CD4-positive, alpha-beta memory T cell (primary cell): ENCODE data around the gene DOCK10. TPM values are rescaled to one million over a fixed set of nuclear protein-coding genes. Genes with fewer than 3 reads are reported as not detected.

Source experiments
- CTCF ChIA-PET: fragments of 350-600 bp; sonication (Branson Sonifier 250); formaldehyde crosslinking; loops from one replicate; lab custom pipeline; 2021; ENCODE audit warnings: inconsistent platforms; ENCODE audit not compliant: partially characterized antibody; lab: Charles Lee
- POLR2A ChIA-PET: fragments of 350-600 bp; sonication (Branson Sonifier 250); formaldehyde crosslinking; loops from one replicate; lab custom pipeline; 2021; ENCODE audit not compliant: partially characterized antibody; lab: Charles Lee
- DNase-seq, 5 donors: peaks; one replicate each; pipeline versions ENCODE4 v3.0.0 to v3.0.0-alpha.2; 2020 to 2022; ENCODE audit warnings: mixed read lengths in 1 of 5
- H3K27ac ChIP-seq: one replicate; pipeline ENCODE4 v1.7.0; 2013; ENCODE audit warnings: low read depth, low read length
- H3K27me3 ChIP-seq: 2 replicates; pipeline ENCODE4 v1.7.0; 2013; ENCODE audit warnings: mild to moderate bottlenecking, low read length, moderate library complexity; ENCODE audit not compliant: insufficient read depth
- H3K36me3 ChIP-seq: 2 replicates; pipeline ENCODE4 v1.7.0; 2013; ENCODE audit warnings: mild to moderate bottlenecking, low read length, moderate library complexity; ENCODE audit not compliant: insufficient read depth
- H3K4me1 ChIP-seq: 2 replicates; pipeline ENCODE4 v1.7.0; 2013; ENCODE audit warnings: mild to moderate bottlenecking, low read length, moderate library complexity; ENCODE audit not compliant: insufficient read depth
- H3K4me3 ChIP-seq, 2 donors: one replicate each; pipeline ENCODE4 v1.7.0; 2013; ENCODE audit warnings: low read length in 2 of 2, mild to moderate bottlenecking in 1 of 2
- H3K9me3 ChIP-seq, 2 donors: one replicate each; pipeline ENCODE4 v1.7.0; 2013; ENCODE audit warnings: low read length in 2 of 2, control low read depth in 1 of 2; ENCODE audit not compliant: control insufficient read depth in 1 of 2
- H3K27ac Mint-ChIP-seq, 7 donors: one replicate each; pipeline ENCODE4 v1.8.0; 2020 to 2021; ENCODE audit warnings: mixed read lengths in 7 of 7, mild to moderate bottlenecking in 6 of 7, inconsistent platforms in 3 of 7, moderate library complexity in 3 of 7
- H3K27me3 Mint-ChIP-seq, 2 donors: one replicate each; pipeline ENCODE4 v1.8.0; 2020 to 2021; ENCODE audit warnings: mixed read lengths in 2 of 2
- H3K36me3 Mint-ChIP-seq, 2 donors: one replicate each; pipeline ENCODE4 v1.8.0; 2020 to 2021; ENCODE audit warnings: mixed read lengths in 2 of 2, inconsistent platforms in 1 of 2, mild to moderate bottlenecking in 1 of 2
- H3K4me1 Mint-ChIP-seq, 4 donors: one replicate each; pipeline ENCODE4 v1.8.0; 2020 to 2021; ENCODE audit warnings: mixed read lengths in 4 of 4, mild to moderate bottlenecking in 1 of 4
- H3K4me3 Mint-ChIP-seq, 8 donors: one replicate each; pipeline ENCODE4 v1.8.0; 2020 to 2021; ENCODE audit warnings: mixed read lengths in 8 of 8, mild to moderate bottlenecking in 7 of 8, moderate library complexity in 6 of 8, inconsistent platforms in 3 of 8
- H3K9me3 Mint-ChIP-seq, 8 donors: one replicate each; pipeline ENCODE4 v1.8.0; 2020 to 2021; ENCODE audit warnings: mixed read lengths in 8 of 8, mild to moderate bottlenecking in 5 of 8, inconsistent platforms in 3 of 8, moderate library complexity in 1 of 8
- intact Hi-C: fragments of 100-400 bp; cut with micrococcal nuclease; formaldehyde crosslinking; loops from one replicate; pipeline ENCODE4 v1.15.1; 2023
- polyA plus RNA-seq, 2 donors: library from polyadenylated mRNA; unstranded; fragments of 300-500 nt; fragmentation: Illumina TruSeq; gene quantifications; one replicate each; pipeline ENCODE4 v1.2.3, GENCODE V29; 2021
- total RNA-seq, 2 experiments: library from RNA; stranded (reverse); gene quantifications; one replicate each; pipeline ENCODE4 v1.2.3, GENCODE V29; 2021

DOCK10 gene
- total and polyA plus RNA-seq, 4 experiments from 2014 or later = 26.0 to 186 (median 125) TPM

- Mint-ChIP-seq H3K27ac (peak overlapping the region in 4 of 7 donors; percentile 2 to 49 (median 12)), H3K4me3 (no peak overlapping the region), H3K27me3 (no peaks in the 10 kb centered on the region), H3K4me1 (peaks cover 0 to 4% (median 3%) of the 10 kb centered on the region in 4 donors), H3K36me3 (peaks cover 53 to 77% of the 10 kb centered on the region in 2 donors), H3K9me3 (no peaks in the 10 kb centered on the region)
- Histone ChIP-seq H3K9me3 (no peaks in the 10 kb centered on the region), H3K4me1 (no peaks in the 10 kb centered on the region), H3K4me3 (no peak overlapping the region), H3K27me3 (no peaks in the 10 kb centered on the region), H3K36me3 (peaks cover 57% of the 10 kb centered on the region), H3K27ac (no peak overlapping the region)
- intact Hi-C loops = loop anchor here (2.0 kb wide), 1 partner anchor 195 kb away; no protein-coding TSS in a partner anchor
- no peak for DNase-seq
- CTCF ChIA-PET = no interaction called here
- POLR2A ChIA-PET = no interaction called here
Observed at GRCh38 chr2:224807153-224807964, 234.9 kb downstream of the DOCK10 start.

GRCh38 chr2:224803930-224804329 lies 238.3 kb downstream of the DOCK10 start:
- Histone ChIP-seq H3K27me3 (no peaks in the 10 kb centered on the region), H3K9me3 (no peaks in the 10 kb centered on the region), H3K4me1 (no peaks in the 10 kb centered on the region), H3K36me3 (peaks cover 90% of the 10 kb centered on the region), H3K4me3 (no peak overlapping the region), H3K27ac (no peak overlapping the region)
- Mint-ChIP-seq H3K9me3 (no peaks in the 10 kb centered on the region), H3K4me1 (peaks cover 0 to 3% (median 0%) of the 10 kb centered on the region in 4 donors), H3K27me3 (no peaks in the 10 kb centered on the region), H3K27ac (no peak overlapping the region), H3K4me3 (no peak overlapping the region), H3K36me3 (peaks cover 62 to 86% of the 10 kb centered on the region in 2 donors)
- ChIA-PET CTCF (interaction anchor here (1.2 kb wide), 1 partner anchor 23 kb away, joined by 3 read pairs; no protein-coding TSS in a partner anchor), POLR2A (no interaction called here)
- intact Hi-C loops = no loop called here
- no peak for DNase-seq

GRCh38 chr2:224802407-224802806 lies 239.9 kb downstream of the DOCK10 start:
- Mint-ChIP-seq H3K27me3 (no peaks in the 10 kb centered on the region), H3K4me3 (no peak overlapping the region), H3K36me3 (peaks cover 60 to 88% of the 10 kb centered on the region in 2 donors), H3K27ac (peak overlapping the region in 1 of 7 donors; percentile 51), H3K9me3 (no peaks in the 10 kb centered on the region), H3K4me1 (no peaks in the 10 kb centered on the region)
- intact Hi-C loops = no loop called here
- Histone ChIP-seq H3K27ac (no peak overlapping the region), H3K36me3 (peaks cover 93% of the 10 kb centered on the region), H3K9me3 (no peaks in the 10 kb centered on the region), H3K4me3 (no peak overlapping the region), H3K27me3 (no peaks in the 10 kb centered on the region), H3K4me1 (no peaks in the 10 kb centered on the region)
- ChIA-PET CTCF (no interaction called here), POLR2A (no interaction called here)
- DNase-seq = no peak

- H3K4me1 Mint-ChIP-seq = no peaks in the 10 kb centered on the region
- ChIA-PET CTCF (no interaction called here), POLR2A (no interaction called here)
- DNase-seq = no peak
- H3K9me3 ChIP-seq = no peaks in the 10 kb centered on the region
- H3K27ac ChIP-seq = no peak overlapping the region
- intact Hi-C loops = no loop called here
- no peaks in the 10 kb centered on the region for H3K27me3 Mint-ChIP-seq
- no peaks in the 10 kb centered on the region for H3K9me3 Mint-ChIP-seq
- no peak overlapping the region for H3K4me3 Mint-ChIP-seq
- H3K4me3 ChIP-seq = no peak overlapping the region
- peaks cover 63 to 91% of the 10 kb centered on the region in 2 donors for H3K36me3 Mint-ChIP-seq
- no peaks in the 10 kb centered on the region for H3K27me3 ChIP-seq
- H3K36me3 ChIP-seq = peaks cover 95% of the 10 kb centered on the region
- H3K4me1 ChIP-seq = no peaks in the 10 kb centered on the region
- H3K27ac Mint-ChIP-seq = peak overlapping the region in 2 of 7 donors; percentile 13 to 22
Observed at GRCh38 chr2:224801360-224801759, 240.9 kb downstream of the DOCK10 start.

GRCh38 chr2:224799691-224800090 lies 242.6 kb downstream of the DOCK10 start:
- H3K4me1 Mint-ChIP-seq = no peaks in the 10 kb centered on the region
- H3K36me3 ChIP-seq = peaks cover 96% of the 10 kb centered on the region
- no peak overlapping the region for H3K4me3 Mint-ChIP-seq
- intact Hi-C loops = no loop called here
- H3K4me1 ChIP-seq = no peaks in the 10 kb centered on the region
- no peak for DNase-seq
- H3K36me3 Mint-ChIP-seq = peaks cover 63 to 90% of the 10 kb centered on the region in 2 donors
- ChIA-PET CTCF (no interaction called here), POLR2A (no interaction called here)
- H3K27me3 Mint-ChIP-seq = no peaks in the 10 kb centered on the region
- H3K27ac ChIP-seq = no peak overlapping the region
- H3K9me3 Mint-ChIP-seq = no peaks in the 10 kb centered on the region
- H3K27me3 ChIP-seq = no peaks in the 10 kb centered on the region
- H3K27ac Mint-ChIP-seq = peak overlapping the region in 1 of 7 donors; percentile 9
- H3K4me3 ChIP-seq = no peak overlapping the region
- no peaks in the 10 kb centered on the region for H3K9me3 ChIP-seq

- H3K4me3 ChIP-seq = no peak overlapping the region
- no peaks in the 10 kb centered on the region for H3K27me3 Mint-ChIP-seq
- CTCF ChIA-PET = interaction anchor here (0.8 kb wide), 1 partner anchor 17 kb away, joined by 3 read pairs; no protein-coding TSS in a partner anchor
- H3K4me1 ChIP-seq = no peaks in the 10 kb centered on the region
- H3K4me1 Mint-ChIP-seq = no peaks in the 10 kb centered on the region
- H3K27me3 ChIP-seq = no peaks in the 10 kb centered on the region
- POLR2A ChIA-PET = no interaction called here
- H3K36me3 Mint-ChIP-seq = peaks cover 72 to 91% of the 10 kb centered on the region in 2 donors
- H3K36me3 ChIP-seq = peaks cover 95% of the 10 kb centered on the region
- no peaks in the 10 kb centered on the region for H3K9me3 Mint-ChIP-seq
- DNase-seq = no peak
- H3K4me3 Mint-ChIP-seq = no peak overlapping the region
- intact Hi-C loops = no loop called here
- H3K27ac Mint-ChIP-seq = peak overlapping the region in 6 of 7 donors; percentile 17 to 65 (median 29)
- no peaks in the 10 kb centered on the region for H3K9me3 ChIP-seq
- H3K27ac ChIP-seq = no peak overlapping the region
Observed at GRCh38 chr2:224798180-224798579, 244.1 kb downstream of the DOCK10 start.

GRCh38 chr2:224796695-224797305 lies 245.5 kb downstream of the DOCK10 start:
- CTCF ChIA-PET = interaction anchor here (0.9 to 1.4 kb wide), 2 partner anchors 19 to 50 kb away, joined by 3 read pairs; no protein-coding TSS in a partner anchor
- H3K36me3 Mint-ChIP-seq = peaks cover 65 to 86% of the 10 kb centered on the region in 2 donors
- intact Hi-C loops = no loop called here

More at GRCh38 chr2:224796695-224797305, 245.5 kb downstream of the DOCK10 start:
- no peak overlapping the region for H3K27ac ChIP-seq
- Mint-ChIP-seq H3K4me3 (no peak overlapping the region), H3K4me1 (no peaks in the 10 kb centered on the region), H3K27ac (peak overlapping the region in 2 of 7 donors; percentile 12 to 64), H3K27me3 (no peaks in the 10 kb centered on the region), H3K9me3 (no peaks in the 10 kb centered on the region)
- H3K27me3 ChIP-seq = no peaks in the 10 kb centered on the region
- peaks cover 86% of the 10 kb centered on the region for H3K36me3 ChIP-seq
- no peaks in the 10 kb centered on the region for H3K4me1 ChIP-seq
- no peak overlapping the region for H3K4me3 ChIP-seq
- no peaks in the 10 kb centered on the region for H3K9me3 ChIP-seq
- POLR2A ChIA-PET = no interaction called here
- DNase-seq = no peak
